ENCODE data around the gene FOXJ3.

GRCh38 chr1:42228938-42229337 is 106.1 kb downstream of the FOXJ3 start:
- TF ChIP-seq JUND (IDR thresholded peaks at IDR 0.05), result no peak
- no peak for TF ChIP-seq CTCF (IDR thresholded peaks at IDR 0.05 in 2 of 3, conservative IDR thresholded peaks at IDR 0.05 in 1 of 3; ENCODE audit: borderline replicate concordance in 1 of 3, insufficient read depth in 1 of 3, low read depth in 2 of 3, low read length in 2 of 3)
- no peak for TF ChIP-seq CEBPB (IDR thresholded peaks at IDR 0.05; ENCODE audit: low read depth)
- TF ChIP-seq SIN3A (IDR thresholded peaks at IDR 0.05; ENCODE audit: low read depth), result no peak
- TF ChIP-seq RAD21 (IDR thresholded peaks at IDR 0.05; ENCODE audit: low read depth), result no peak
